HG02981 (cell line): ENCODE data around the gene FAM227A.
"Not testable (repeated sequence)": the region's sequence is repeated elsewhere in the genome, so short reads cannot be mapped to it uniquely, and the experiment has no call there.

Experiments
- ATAC-seq: cut with Tn5 transposase; IDR thresholded peaks from one replicate; pipeline ENCODE4 v1.9.1; 2021; ENCODE audit warnings: mild to moderate bottlenecking, moderate library complexity; ENCODE audit not compliant: unreplicated experiment

The FAM227A gene

DNA sequence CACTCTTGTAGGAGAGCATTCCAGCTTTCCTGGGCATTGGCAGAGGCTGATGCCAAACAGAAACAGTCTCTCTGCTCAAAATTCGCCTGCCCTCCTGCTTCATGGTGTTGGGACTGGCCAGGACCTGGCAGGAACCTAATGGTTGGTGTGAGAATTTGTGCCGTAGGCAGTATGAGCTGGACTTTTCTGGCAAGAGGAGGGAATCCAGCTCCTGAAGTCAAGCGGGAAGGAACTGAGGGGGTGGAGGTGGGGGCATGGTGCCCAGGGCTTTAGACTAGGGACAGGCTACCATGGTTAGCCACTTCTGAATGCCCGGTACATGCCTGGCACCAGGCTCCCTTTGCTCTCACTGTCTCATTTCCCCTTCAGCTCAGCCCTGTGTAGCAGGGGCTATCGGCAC is 18.7 kb upstream of the FAM227A start:
- ATAC-seq: no peak

DNA sequence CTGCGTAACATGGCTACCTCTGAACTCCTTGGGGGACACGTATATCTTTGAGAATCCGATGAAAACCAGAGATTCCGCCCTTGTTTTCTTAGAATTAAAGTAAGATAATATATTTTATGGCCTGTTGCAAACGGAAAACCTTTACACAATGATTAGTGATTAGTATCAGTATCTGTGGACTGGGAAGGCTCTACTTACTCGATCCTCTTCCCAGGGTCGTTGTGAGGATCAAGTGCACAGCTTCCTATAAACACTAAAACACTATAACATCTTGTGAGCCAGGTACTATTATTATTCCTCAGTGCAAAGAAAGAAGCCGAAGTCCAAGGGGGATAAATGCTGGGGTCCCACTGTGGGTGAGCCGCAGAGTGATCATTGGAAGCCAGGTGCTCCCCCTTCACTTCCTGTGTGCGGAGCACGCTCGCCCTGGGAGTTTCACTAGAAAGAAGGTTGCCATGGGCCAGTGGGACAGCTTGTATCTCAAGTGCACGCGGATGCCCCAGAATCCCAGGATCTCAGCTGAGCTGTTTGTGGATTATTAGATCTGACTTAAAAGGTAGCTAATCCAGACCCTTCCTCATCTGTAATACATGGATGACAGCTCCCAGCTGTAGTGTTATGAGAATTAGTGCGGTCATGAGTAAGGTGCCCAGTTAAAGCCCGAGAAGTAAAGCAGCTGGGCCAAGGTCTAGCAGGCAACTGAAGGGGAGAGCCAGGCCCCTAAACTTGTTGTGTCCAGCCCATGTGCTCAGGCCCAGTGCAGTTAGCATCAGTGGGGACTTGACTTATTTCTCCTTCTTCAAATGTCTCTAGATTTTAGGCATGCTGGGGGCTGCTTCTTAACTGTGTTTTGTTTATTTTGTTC is 1.1 kb upstream of the FAM227A start:
- no peak for ATAC-seq

DNA sequence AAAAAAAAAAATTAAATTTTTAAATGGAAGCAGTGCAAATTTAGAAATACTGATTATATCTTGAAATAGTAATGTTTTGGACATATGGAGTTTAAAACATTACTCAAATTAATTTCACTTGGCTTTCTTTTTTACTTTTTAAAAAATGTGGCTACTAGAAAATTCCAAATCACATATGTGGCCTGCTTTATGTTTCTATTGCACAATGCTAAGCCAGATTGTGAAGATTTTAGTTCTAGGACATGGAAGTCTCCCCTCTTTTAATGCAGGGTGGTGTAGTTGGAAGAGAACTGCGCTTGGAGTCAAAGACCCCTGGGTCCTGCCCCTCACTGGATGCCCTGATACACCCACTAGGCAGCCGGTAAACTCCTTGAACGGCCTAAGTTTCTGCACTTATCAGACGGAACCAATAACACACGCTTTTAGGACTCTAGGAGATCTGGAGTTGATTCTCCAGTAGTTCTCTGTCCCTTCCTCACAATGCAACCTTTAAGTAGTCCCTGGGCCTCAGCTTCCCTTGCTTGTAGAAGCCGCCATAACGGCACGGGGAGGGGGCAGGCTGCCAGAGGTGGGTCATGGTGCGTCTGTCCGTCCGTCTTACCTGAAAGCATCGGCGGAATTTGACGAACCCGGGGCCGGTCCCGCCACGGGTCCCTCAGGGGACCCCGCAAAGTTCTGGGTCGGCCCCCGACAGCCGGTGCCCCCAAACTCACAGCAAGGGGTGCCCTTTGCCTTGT is 505 bp downstream of the FAM227A start:
- ATAC-seq: no peak

DNA sequence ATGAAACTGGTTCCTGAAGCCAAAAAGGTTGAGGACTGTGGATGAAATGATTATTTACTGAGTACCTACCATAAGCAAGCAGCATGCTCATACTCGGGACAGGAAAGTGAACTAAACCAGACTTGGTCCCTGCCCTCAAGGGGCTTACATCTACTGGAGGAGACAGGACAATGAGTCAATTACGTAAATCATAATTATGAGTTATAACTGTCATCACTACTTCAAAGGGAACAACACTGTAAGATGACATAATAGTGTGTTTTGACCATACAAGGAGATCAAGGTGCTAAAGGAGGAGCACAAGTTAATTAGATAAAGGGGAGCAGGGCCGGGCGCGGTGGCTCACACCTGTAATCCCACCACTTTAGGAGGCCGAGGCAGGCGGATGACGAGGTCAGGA is 2.5 kb downstream of the FAM227A start:
- ATAC-seq: no peak

DNA sequence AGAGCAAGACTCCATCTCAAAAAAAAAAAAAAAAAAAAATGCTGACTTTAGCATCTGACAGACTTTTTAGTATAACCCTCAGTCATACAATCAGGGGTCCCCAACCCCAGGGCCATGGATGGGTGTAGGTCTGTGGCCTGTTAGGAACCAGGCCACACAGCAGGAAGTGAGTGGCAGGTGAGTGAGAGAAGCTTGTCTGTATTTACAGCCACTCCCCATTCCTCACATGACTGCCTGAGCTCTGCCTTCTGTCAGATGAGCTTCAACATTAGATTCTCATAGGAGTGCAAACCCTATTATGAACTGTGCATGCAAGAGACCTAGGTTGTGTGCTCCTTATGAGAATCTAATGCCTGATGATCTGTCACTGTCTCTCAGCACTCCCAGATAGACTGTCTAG is 3.3 kb downstream of the FAM227A start:
- ATAC-seq: no peak

DNA sequence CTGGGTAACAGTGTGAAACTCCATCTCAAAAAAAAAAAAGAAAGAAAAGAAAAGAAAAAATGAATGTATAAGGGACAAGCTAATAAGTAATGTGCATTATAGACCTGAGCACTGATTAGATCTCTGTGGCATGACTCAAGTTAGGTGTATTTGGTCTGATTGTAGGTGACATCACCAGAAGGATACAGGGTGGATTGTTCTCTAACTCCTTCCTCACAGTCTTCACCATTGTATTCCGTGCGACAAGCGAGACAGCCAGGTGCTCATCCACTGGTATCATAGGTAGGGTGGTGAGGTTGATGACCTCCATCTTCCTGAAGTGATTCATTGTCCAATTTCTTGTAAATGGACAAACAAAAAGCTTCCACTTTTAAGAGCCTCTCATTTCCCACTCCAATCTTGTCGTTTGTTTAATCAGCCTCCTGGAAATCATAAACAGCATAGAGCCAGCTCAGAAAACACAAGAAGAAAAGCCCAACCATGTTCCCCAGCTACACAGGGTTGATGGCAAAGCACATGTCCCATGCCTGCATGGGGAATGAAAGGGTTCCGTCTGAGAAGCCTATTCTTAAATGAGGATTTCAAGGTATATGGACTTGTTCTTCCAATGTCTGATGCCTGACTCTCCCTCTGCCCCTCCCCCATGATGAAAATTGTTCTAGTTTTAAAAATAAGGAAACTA is 6.2 kb downstream of the FAM227A start:
- no peak for ATAC-seq

DNA sequence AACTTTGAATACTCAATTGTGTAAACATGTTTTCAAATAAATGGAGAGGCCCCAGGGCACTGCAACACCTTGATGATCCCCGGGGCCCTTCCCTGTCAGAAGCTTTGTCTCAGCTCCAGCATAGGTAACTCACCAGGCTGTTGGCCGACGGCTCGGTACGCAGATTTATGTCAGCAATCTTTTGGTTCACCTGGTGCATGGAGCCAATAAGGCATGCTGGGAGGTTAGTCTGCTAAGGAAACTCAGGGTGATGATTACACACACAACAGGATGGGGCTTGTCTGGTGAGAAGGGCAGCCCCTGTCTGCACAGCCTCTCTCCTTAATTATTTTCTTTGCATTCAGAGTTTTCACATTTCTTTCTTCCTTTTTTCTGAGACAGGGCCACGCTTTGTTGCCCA is 10.8 kb downstream of the FAM227A start:
- ATAC-seq: no peak

DNA sequence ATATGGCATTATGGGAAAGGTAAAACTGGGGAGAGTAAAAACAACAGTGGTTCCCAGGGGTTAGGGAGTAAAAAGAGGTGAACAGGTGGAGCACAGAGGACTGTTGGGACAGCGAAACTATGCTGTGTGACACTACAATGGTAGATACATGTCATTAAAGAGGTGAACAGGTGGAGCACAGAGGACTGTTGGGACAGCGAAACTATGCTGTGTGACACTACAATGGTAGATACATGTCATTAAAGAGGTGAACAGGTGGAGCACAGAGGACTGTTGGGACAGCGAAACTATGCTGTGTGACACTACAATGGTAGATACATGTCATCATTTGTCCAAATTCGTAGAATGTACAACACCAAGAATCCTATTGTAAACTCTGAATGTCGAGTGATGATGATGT is 11.9 kb downstream of the FAM227A start:
- ATAC-seq: not testable (repeated sequence)

DNA sequence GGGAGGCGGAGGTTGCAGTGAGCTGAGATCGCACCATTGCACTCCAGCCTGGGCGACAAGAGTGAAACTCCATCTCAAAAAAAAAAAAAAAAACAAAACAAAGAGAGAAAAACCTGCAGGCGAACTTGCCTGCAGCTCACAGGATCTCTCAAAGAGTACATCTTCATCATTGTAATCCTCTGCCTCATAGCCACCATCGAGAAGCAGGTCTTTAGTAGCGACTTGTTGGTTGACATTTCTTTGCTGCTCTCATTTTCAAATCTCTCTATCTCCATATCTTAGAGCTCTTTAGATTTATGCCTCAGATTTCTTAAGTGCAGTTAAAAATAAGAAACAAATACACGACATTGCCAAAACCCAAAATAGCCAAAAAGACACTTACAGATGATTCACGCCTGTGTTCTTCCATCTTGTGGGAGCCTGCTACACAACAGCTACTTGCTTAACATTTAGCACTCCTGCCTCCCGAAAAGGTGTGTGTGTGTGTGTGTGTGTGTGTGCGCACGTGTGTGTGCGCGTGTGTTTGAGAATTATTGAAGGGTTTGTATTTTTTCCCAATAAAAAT is 14.6 kb downstream of the FAM227A start:
- ATAC-seq: no peak

DNA sequence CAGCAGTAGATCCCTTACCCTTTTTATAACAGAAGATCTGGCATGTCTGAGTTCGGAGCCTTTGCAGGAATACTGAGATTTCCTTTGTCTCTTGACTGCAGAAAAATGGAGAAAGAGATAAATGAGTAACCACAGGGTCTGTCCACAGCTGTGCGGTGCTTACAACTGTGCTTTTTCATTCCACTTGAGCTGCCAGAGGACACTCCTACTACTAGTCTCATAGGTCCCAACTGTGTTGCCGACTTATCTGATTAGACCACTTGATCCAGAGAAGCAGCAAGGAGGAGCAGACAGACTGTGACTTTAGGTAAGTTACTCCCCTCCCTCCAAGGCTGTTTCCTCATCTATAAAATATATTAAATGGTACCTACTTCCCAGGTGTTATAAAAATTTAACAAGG is 17.5 kb downstream of the FAM227A start:
- ATAC-seq: no peak

DNA sequence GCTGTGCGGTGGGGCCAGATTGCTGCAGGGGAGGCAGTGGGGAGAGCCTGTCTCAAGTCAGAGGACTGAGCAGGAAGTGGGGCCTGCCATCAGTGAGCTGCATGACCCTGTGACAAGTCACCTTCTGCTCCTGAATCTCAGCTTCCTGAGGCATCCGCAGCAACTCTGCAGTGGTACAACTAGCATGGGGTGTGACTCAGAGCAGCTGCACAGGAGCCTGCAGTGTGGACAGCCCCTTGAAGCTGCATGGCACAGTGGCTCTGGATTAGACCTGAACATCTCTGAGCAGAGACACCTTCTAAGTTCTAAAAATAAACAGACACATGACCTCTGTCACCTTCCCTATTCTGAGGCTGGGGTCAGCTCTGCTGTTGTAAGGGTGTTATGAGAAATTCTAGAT is 18.0 kb downstream of the FAM227A start:
- no peak for ATAC-seq

DNA sequence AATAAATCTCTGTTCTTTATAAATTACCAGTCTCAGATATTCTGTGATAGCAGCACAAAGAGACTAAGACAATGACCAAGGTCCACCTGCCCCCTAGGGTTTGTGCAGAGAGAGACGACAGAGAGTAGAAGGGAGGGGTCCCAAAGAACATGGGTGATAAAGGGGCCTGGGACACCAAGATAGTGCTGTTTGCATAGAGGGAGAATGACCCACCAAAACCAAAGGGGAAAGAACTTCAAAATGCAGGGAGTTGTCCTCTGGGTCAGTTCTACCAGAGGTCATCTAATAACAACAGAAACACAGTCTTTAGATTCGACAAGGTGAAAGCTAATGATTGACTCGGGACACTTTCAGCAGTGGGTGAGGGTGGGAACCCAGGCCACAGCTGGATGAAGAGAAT is 23.7 kb downstream of the FAM227A start:
- no peak for ATAC-seq

DNA sequence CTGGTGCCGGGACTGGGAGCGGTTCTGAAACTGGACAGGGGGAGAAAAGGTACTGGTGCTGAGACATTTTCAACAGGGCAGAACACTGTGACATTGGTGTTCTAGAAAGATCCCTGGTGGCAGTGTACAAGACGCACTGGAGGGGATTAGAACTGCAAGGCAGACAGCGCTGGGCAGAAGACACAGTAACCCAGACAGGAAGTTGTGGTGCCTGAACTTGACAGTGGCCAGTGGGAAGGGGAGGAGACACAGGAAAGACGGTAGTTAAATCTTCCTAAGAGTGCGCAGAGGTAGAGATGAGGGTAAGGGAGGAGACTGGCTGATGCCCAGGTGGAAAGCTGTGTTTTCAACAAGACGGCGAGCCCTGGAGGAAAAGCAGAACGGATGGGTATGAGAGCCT is 24.5 kb downstream of the FAM227A start:
- ATAC-seq: no peak

DNA sequence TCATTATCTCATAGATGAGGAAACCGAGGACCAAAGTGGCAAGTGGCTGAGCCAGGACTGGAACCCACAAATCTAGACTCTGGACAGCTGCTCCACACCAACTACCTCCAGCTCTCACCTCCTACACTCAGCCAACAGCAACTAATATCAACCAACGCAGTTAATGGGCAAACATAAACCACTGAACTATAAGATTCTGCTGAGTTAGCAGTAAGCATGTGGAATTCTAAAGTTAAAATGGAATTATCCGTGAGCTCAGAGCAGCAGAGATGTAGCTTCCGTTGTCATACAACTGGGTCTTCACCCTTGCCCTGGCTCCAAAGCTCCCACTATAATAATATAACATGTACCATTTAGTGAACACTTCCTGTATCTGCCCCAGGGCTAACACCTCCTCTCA is 27.1 kb downstream of the FAM227A start:
- no peak for ATAC-seq

DNA sequence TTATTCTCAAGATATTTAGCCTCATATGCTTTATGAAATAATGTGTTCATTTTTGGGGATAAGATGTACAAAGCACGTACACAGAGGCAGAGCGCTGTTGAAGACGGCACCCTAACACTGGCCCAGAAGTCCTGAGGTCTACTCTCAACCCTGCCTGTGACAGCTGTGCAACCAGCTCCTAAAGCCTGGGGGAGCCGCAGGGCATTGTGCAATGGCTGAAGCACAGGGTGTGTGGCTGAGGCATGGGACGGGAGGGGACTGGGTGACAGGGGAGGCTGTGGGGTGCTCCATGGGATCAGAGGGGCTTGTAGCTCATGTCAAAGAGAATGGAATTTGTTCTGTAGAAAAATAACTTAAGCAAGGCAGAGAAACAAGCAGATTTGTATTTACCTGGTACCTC is 27.7 kb downstream of the FAM227A start:
- ATAC-seq: no peak

DNA sequence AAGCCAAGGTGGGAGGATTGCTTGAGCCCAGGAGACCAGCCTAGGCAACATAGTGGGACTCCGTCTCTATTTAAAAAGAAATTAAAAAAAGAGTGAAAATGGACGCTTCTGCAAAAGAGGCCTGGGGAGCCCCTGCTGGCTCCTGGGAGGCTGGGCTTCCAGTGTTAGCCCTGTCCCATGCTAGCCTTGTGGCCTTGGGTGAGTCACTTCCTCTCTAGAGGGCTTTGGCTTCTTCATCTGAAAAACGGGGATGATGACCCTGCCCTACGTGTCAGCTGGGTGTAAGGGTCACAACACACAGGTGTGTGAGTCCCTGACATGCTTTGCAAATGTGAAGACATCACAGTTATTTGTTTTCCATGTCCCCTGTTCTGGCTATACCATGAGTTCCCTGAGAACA is 32.8 kb downstream of the FAM227A start:
- ATAC-seq: no peak

DNA sequence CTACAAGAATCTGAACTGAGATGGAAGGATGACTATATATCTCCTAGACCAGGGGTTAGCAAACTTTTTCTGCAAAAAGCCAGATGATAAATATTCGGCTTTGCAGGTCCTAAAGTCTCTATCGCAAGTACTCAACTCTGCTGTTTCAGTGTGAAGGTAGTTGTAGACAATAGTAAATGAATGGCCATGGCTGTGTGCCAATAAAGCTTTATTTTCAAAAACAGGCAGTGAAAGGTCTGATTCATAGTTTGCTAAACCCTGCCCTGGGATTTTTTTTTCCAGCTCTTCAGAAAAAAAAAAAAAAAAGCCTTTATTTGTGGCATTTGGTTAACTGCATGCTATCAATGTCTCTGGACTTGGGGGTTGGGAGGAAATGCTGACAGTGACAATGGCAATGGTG is 37.5 kb downstream of the FAM227A start:
- ATAC-seq: no peak

DNA sequence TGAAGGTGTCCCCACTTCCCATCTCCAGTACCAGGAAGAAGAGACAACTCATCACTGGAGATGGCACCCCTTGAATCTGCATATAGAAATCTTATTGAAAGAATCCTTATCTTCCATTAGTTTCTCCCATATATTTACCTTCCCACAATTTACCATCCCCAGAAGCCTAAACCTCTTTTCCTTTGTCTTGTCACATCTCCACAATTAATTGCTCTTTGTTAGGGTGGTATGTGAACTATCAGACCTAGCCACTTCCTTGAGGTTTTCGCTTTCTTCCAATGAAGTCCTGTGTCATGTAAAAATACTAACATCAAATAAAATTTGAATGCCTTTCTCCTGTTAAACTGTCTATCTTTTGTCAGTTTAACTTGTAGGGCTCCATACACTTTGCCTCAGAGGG is 37.9 kb downstream of the FAM227A start:
- ATAC-seq: no peak

DNA sequence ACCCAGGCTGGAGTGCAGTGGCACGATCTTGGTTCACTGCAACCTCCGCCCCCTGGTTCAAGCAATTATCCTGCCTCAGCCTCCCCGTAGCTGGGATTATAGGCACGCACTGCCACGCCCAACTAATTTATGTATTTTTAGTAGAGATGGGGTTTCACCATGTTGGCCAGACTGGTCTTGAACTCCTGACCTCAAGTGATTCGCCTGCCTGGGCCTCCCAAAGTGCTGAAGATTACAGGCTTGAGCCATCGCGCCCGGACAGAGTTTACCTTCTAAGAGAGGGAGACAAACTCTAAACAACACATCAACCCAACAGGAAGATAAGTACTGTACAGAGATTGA is 41.2 kb downstream of the FAM227A start:
- ATAC-seq: not testable (repeated sequence)

DNA sequence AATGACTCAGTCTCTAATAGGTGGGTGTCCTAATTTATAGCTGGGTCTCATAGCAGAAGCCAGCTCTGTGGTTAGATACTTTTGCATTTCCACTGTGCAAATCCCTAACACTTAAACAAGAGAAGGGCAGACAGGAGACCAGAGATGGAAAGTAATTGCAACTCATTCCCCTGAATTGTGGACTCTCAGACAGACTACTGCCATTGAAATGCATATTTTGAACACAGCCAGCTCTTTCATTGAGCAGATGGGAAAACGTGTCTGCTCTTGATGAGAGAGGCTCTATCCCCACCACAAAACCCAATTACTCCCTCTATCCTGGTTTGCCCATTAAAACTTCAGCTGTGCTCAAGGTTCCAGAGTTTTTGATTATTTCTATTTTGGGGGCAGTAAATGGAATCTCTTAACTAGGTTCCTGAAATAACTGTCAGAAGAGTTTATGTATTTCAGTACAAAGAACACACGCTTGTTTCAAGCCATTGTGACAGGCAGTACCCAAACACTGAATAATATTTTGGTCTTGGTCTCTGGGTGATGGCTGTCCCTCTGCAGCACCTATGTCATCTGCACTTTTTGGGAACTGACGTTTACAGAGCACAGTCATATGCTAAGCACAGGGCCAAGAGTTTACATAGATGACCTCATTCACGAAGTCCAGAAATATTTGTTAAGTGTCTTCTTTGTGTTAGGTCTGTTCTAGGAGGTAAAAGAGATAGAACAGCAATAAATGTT is 41.7 kb downstream of the FAM227A start:
- no peak for ATAC-seq

DNA sequence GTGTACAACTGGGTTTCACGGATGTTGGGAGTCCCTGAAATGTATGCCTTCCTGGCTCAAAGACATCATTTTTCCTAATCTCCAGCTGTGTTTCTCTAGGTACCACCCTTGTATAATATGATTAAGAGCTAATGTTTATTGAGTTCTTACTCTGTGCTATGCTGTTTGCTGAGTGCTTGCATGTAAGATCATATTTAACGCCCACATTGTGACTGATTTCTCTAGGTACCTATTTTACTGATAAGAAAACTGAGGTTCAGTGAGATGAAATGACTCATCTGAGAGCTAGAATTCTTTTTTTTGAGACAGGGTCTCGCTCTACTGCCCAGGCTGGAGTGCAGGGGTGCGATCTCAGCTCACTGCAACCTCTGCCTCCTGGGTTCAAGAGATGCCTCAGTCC is 42.6 kb downstream of the FAM227A start:
- no peak for ATAC-seq
